K562 (cell line): Measurements from ENCODE around the gene TAF4. TPM values are rescaled to one million over a fixed set of nuclear protein-coding genes. Genes with fewer than 3 reads are reported as not detected.

ENCODE experiments used
- AFF1 ChIP-seq, 2 experiments: fragments of 450-650 bp; IDR thresholded peaks; 2 replicates each; pipeline ENCODE4 v1.6.1; 2018; ENCODE audit warnings: mild to moderate bottlenecking in 2 of 2, low read depth in 1 of 2; ENCODE audit not compliant: partially characterized antibody in 2 of 2
- CREB1 ChIP-seq, 2 experiments: sonication (generic) in 1 of 2; formaldehyde crosslinking in 1 of 2; IDR thresholded peaks; 2 replicates each; pipeline versions ENCODE4 v1.6.1 to v1.8.0; 2012 to 2022; ENCODE audit warnings: inconsistent platforms in 1 of 2, mild to moderate bottlenecking in 1 of 2, missing genetic modification reagents in 1 of 2, moderate library complexity in 1 of 2
- E2F5 ChIP-seq: sonication (generic); formaldehyde crosslinking; IDR thresholded peaks from 2 replicates; pipeline ENCODE4 v1.8.0; 2022; ENCODE audit warnings: mild to moderate bottlenecking, missing genetic modification reagents
- FOXA3 ChIP-seq, 2 experiments: fragments of 450-650 bp in 1 of 2; sonication (generic) in 1 of 2; formaldehyde crosslinking; IDR thresholded peaks in 1 of 2; conservative IDR thresholded peaks in 1 of 2; 2 replicates each; pipeline versions ENCODE4 v1.4.0 to v1.8.0; 2020 to 2022; ENCODE audit warnings: mild to moderate bottlenecking in 2 of 2, missing genetic modification reagents in 1 of 2
- JUN ChIP-seq, 2 experiments: sonication (generic) in 1 of 2; formaldehyde crosslinking in 1 of 2; IDR thresholded peaks; 2 replicates each; pipeline versions ENCODE4 v1.6.1 to v1.8.0; 2012 to 2022; ENCODE audit warnings: borderline replicate concordance in 2 of 2, mild to moderate bottlenecking in 2 of 2, improper control_type of control experiment in 1 of 2, low read depth in 1 of 2, low read length in 1 of 2, missing genetic modification reagents in 1 of 2
- JUNB ChIP-seq: fragments of 450-650 bp; formaldehyde crosslinking; conservative IDR thresholded peaks from 2 replicates; pipeline ENCODE4 v1.4.0; 2020; ENCODE audit warnings: mild to moderate bottlenecking
- JUND ChIP-seq, 2 experiments: IDR thresholded peaks; 2 replicates in 1 of 2; 3 replicates in 1 of 2; pipeline ENCODE4 v1.6.1; 2011; ENCODE audit warnings: borderline replicate concordance in 2 of 2, low read depth in 2 of 2, low read length in 2 of 2, improper control_type of control experiment in 1 of 2, missing biosample characterization in 1 of 2, missing genetic modification characterization in 1 of 2, missing genetic modification reagents in 1 of 2
- MAZ ChIP-seq, 2 experiments: fragments of 450-650 bp in 1 of 2; sonication (generic) in 1 of 2; formaldehyde crosslinking; IDR thresholded peaks in 1 of 2; conservative IDR thresholded peaks in 1 of 2; 2 replicates each; pipeline versions ENCODE4 v1.4.0 to v1.5.0; 2020; ENCODE audit warnings: mild to moderate bottlenecking in 1 of 2, missing genetic modification reagents in 1 of 2
- MXD1 ChIP-seq: fragments of 250-450 bp; sonication (Bioruptor Pico); IDR thresholded peaks from 2 replicates; pipeline ENCODE4 v1.8.0; 2021; ENCODE audit warnings: borderline replicate concordance, mild to moderate bottlenecking, moderate library complexity; ENCODE audit not compliant: poor library complexity, severe bottlenecking
- RCOR1 ChIP-seq, 2 experiments: IDR thresholded peaks; 2 replicates each; pipeline ENCODE4 v1.6.1; 2012; ENCODE audit warnings: low read depth in 2 of 2, low read length in 2 of 2, borderline replicate concordance in 1 of 2, improper control_type of control experiment in 1 of 2
- RUNX1 ChIP-seq: sonication (generic); IDR thresholded peaks from 2 replicates; pipeline ENCODE4 v1.6.1; 2016; ENCODE audit warnings: antibody characterized with exemption, low read depth
- SFPQ ChIP-seq: fragments of 200-400 bp; formaldehyde crosslinking; IDR thresholded peaks from 2 replicates; pipeline ENCODE4 v1.6.1; 2017; ENCODE audit warnings: mild to moderate bottlenecking, low read depth, low read length, moderate library complexity
- THRAP3 ChIP-seq: fragments of 450-650 bp; IDR thresholded peaks from 2 replicates; pipeline ENCODE4 v1.6.1; 2016; ENCODE audit warnings: mild to moderate bottlenecking, inconsistent platforms, borderline replicate concordance
- ZNF133 ChIP-seq: fragments of 250-450 bp; sonication (Bioruptor Pico); IDR thresholded peaks from 2 replicates; pipeline ENCODE4 v1.4.0; 2020; ENCODE audit warnings: mild to moderate bottlenecking
- ZNF408 ChIP-seq: fragments of 250-450 bp; sonication (Bioruptor Pico); IDR thresholded peaks from 2 replicates; pipeline ENCODE4 v1.4.0; 2020; ENCODE audit warnings: low read depth, mild to moderate bottlenecking, moderate library complexity
- ZZZ3 ChIP-seq: fragments of 450-650 bp; IDR thresholded peaks from 2 replicates; pipeline ENCODE4 v1.6.1; 2016; ENCODE audit warnings: antibody characterized with exemption, mild to moderate bottlenecking, moderate library complexity
- polyA plus RNA-seq, 8 experiments: library from polyadenylated mRNA; depleted of rRNA in 4 of 8; stranded (reverse) in 5 of 8; unstranded in 3 of 8; fragments of >200 nt; fragmentation: Nextera tagmentation in 2 of 8; fragmentation: Illumina TruSeq in 1 of 8; extraction: Ambion mirVana in 2 of 8; extraction: Trizol in 1 of 8; gene quantifications; 2 replicates each; pipeline versions ENCODE4 v1.2.1 to v1.2.3, GENCODE V29; 2011 to 2014; ENCODE audit warnings: inconsistent platforms in 1 of 8, missing spikeins in 1 of 8
- total RNA-seq, 7 experiments: library from RNA; depleted of rRNA in 6 of 7; stranded (reverse); fragments of >200 nt in 6 of 7; fragmentation: Illumina TruSeq in 2 of 7; extraction: Trizol in 2 of 7; gene quantifications; 2 replicates each; pipeline versions ENCODE4 v1.2.1 to v1.2.3, GENCODE V29; 2011 to 2021; ENCODE audit warnings: low replicate concordance in 1 of 7

TAF4 gene
- total and polyA plus RNA-seq, 9 of the 15 experiments (the other 6 are each of a cell fraction or from before 2014, with no cell fraction given), result 0.44 to 28.3 (median 5.6) TPM

GRCh38 chr20:62088258-62089127 lies 22.8 kb upstream of the TAF4 start (continued):
- TF ChIP-seq JUN (IDR thresholded peaks at IDR 0.05; ENCODE audit: borderline replicate concordance, low read depth, low read length) (peak; percentile 100), JUN (CRISPR knock-in tag; IDR thresholded peaks at IDR 0.05; ENCODE audit: borderline replicate concordance) (peak; percentile 83; the same call in 1 of the 2 replicates), ZNF408 (CRISPR knock-in tag) (no peak), JUND (IDR thresholded peaks at IDR 0.05; ENCODE audit: borderline replicate concordance, low read depth, low read length) (peak; percentile 99), JUND (tag; IDR thresholded peaks at IDR 0.05; ENCODE audit: borderline replicate concordance, low read depth, low read length) (peak; percentile 100), RCOR1 (IDR thresholded peaks at IDR 0.05; ENCODE audit: borderline replicate concordance in 1 of 2, low read depth in 2 of 2, low read length in 2 of 2) (no peak), MXD1 (no peak), ZNF133 (CRISPR knock-in tag) (no peak), FOXA3 (CRISPR knock-in tag; conservative IDR thresholded peaks at IDR 0.05 in 1 of 2, IDR thresholded peaks at IDR 0.05 in 1 of 2) (peak; percentile 73 to 91), JUNB (peak; percentile 98), RUNX1 (no peak), MAZ (CRISPR knock-in tag; conservative IDR thresholded peaks at IDR 0.05 in 1 of 2, IDR thresholded peaks at IDR 0.05 in 1 of 2) (no peak), AFF1 (IDR thresholded peaks at IDR 0.05; ENCODE audit: low read depth in 1 of 2, partially characterized antibody in 2 of 2) (peak in 1 of 2 experiments; percentile 46), ZZZ3 (no peak), SFPQ (no peak), THRAP3 (no peak), CREB1 (IDR thresholded peaks at IDR 0.05) (peak; percentile 94), CREB1 (CRISPR knock-in tag; IDR thresholded peaks at IDR 0.05) (peak; percentile 97), E2F5 (CRISPR knock-in tag) (no peak)
